ENCODE results near the gene ATOSA.

Gene ATOSA

GRCh38 chr15:52660192-52660591, 19.0 kb downstream of the ATOSA start:
- no peak for DNase-seq (ENCODE audit: low read depth in 1 of 2, low spot score in 1 of 2)
- TF ChIP-seq JUND (IDR thresholded peaks at IDR 0.05; ENCODE audit: low read depth), result no peak
- in situ Hi-C loops (cut with HindIII; ENCODE audit: low pct_unique_long_range_greater_than_20kb, low sequenced_read_pairs), result no loop called here

- in situ Hi-C loops (cut with HindIII; ENCODE audit: low pct_unique_long_range_greater_than_20kb, low sequenced_read_pairs), result no loop called here
- DNase-seq (ENCODE audit: low read depth in 1 of 2, low spot score in 1 of 2), result no peak
- TF ChIP-seq JUND (IDR thresholded peaks at IDR 0.05; ENCODE audit: low read depth), result no peak
Measured at GRCh38 chr15:52658955-52659354, 20.2 kb downstream of the ATOSA start.

GRCh38 chr15:52657338-52657737, 21.9 kb downstream of the ATOSA start:
- in situ Hi-C loops (cut with HindIII; ENCODE audit: low pct_unique_long_range_greater_than_20kb, low sequenced_read_pairs), result no loop called here
- DNase-seq (ENCODE audit: low read depth in 1 of 2, low spot score in 1 of 2), result no peak
- TF ChIP-seq JUND (IDR thresholded peaks at IDR 0.05; ENCODE audit: low read depth), result no peak

GRCh38 chr15:52656412-52656811, 22.8 kb downstream of the ATOSA start:
- in situ Hi-C loops (cut with HindIII; ENCODE audit: low pct_unique_long_range_greater_than_20kb, low sequenced_read_pairs), result no loop called here
- peak; percentile 64; the same call in 1 of the 2 replicates for TF ChIP-seq JUND (IDR thresholded peaks at IDR 0.05; ENCODE audit: low read depth)
- DNase-seq (ENCODE audit: low read depth in 1 of 2, low spot score in 1 of 2), result peak in 1 of 2 experiments; percentile 9

GRCh38 chr15:52653431-52653964, 25.7 kb downstream of the ATOSA start:
- in situ Hi-C loops (cut with HindIII; ENCODE audit: low pct_unique_long_range_greater_than_20kb, low sequenced_read_pairs), result no loop called here
- DNase-seq (ENCODE audit: low read depth in 1 of 2, low spot score in 1 of 2), result peak in 1 of 2 experiments; percentile 69
- peak; percentile 77 for TF ChIP-seq JUND (IDR thresholded peaks at IDR 0.05; ENCODE audit: low read depth)

GRCh38 chr15:52652984-52653383, 26.2 kb downstream of the ATOSA start:
- no peak for TF ChIP-seq JUND (IDR thresholded peaks at IDR 0.05; ENCODE audit: low read depth)
- no peak for DNase-seq (ENCODE audit: low read depth in 1 of 2, low spot score in 1 of 2)
- in situ Hi-C loops (cut with HindIII; ENCODE audit: low pct_unique_long_range_greater_than_20kb, low sequenced_read_pairs), result no loop called here

GRCh38 chr15:52652286-52652685, 26.9 kb downstream of the ATOSA start:
- DNase-seq (ENCODE audit: low read depth in 1 of 2, low spot score in 1 of 2), result no peak
- TF ChIP-seq JUND (IDR thresholded peaks at IDR 0.05; ENCODE audit: low read depth), result no peak
- in situ Hi-C loops (cut with HindIII; ENCODE audit: low pct_unique_long_range_greater_than_20kb, low sequenced_read_pairs), result no loop called here

GRCh38 chr15:52651868-52652267, 27.3 kb downstream of the ATOSA start:
- in situ Hi-C loops (cut with HindIII; ENCODE audit: low pct_unique_long_range_greater_than_20kb, low sequenced_read_pairs), result no loop called here
- peak; percentile 36 to 89 for DNase-seq (ENCODE audit: low read depth in 1 of 2, low spot score in 1 of 2)
- TF ChIP-seq JUND (IDR thresholded peaks at IDR 0.05; ENCODE audit: low read depth), result no peak

GRCh38 chr15:52651114-52651513, 28.1 kb downstream of the ATOSA start:
- in situ Hi-C loops (cut with HindIII; ENCODE audit: low pct_unique_long_range_greater_than_20kb, low sequenced_read_pairs), result no loop called here
- no peak for DNase-seq (ENCODE audit: low read depth in 1 of 2, low spot score in 1 of 2)
- no peak for TF ChIP-seq JUND (IDR thresholded peaks at IDR 0.05; ENCODE audit: low read depth)

GRCh38 chr15:52649686-52650085, 29.5 kb downstream of the ATOSA start:
- in situ Hi-C loops (cut with HindIII; ENCODE audit: low pct_unique_long_range_greater_than_20kb, low sequenced_read_pairs), result no loop called here
- no peak for DNase-seq (ENCODE audit: low read depth in 1 of 2, low spot score in 1 of 2)
- no peak for TF ChIP-seq JUND (IDR thresholded peaks at IDR 0.05; ENCODE audit: low read depth)

- in situ Hi-C loops (cut with HindIII; ENCODE audit: low pct_unique_long_range_greater_than_20kb, low sequenced_read_pairs), result no loop called here
- no peak for TF ChIP-seq JUND (IDR thresholded peaks at IDR 0.05; ENCODE audit: low read depth)
- DNase-seq (ENCODE audit: low read depth in 1 of 2, low spot score in 1 of 2), result no peak
Measured at GRCh38 chr15:52645916-52646315, 33.3 kb downstream of the ATOSA start.

- no peak for DNase-seq (ENCODE audit: low read depth in 1 of 2, low spot score in 1 of 2)
- in situ Hi-C loops (cut with HindIII; ENCODE audit: low pct_unique_long_range_greater_than_20kb, low sequenced_read_pairs), result no loop called here
- TF ChIP-seq JUND (IDR thresholded peaks at IDR 0.05; ENCODE audit: low read depth), result no peak
Measured at GRCh38 chr15:52642386-52643361, 36.5 kb downstream of the ATOSA start.

- no peak for TF ChIP-seq JUND (IDR thresholded peaks at IDR 0.05; ENCODE audit: low read depth)
Measured at GRCh38 chr15:52636459-52636858, 42.7 kb downstream of the ATOSA start.

More at GRCh38 chr15:52636459-52636858, 42.7 kb downstream of the ATOSA start:
- in situ Hi-C loops (cut with HindIII; ENCODE audit: low pct_unique_long_range_greater_than_20kb, low sequenced_read_pairs), result no loop called here
- DNase-seq (ENCODE audit: low read depth in 1 of 2, low spot score in 1 of 2), result no peak
